DND-41 (cell line): ENCODE results near the gene NOL4L.

Source experiments
- ATAC-seq: fragments of 200-7000 bp; cut with Tn5 transposase; 3 replicates; pipeline ENCODE4 v1.9.1; 2021; ENCODE audit warnings: low read depth; ENCODE audit not compliant: insufficient read depth
- DNase-seq: peaks from one replicate; pipeline ENCODE4 v3.0.0-alpha.2; 2020
- H2AFZ ChIP-seq: 2 replicates; pipeline ENCODE4 v1.6.0; 2012; ENCODE audit warnings: low read depth, low read length
- H3K27ac ChIP-seq: 2 replicates; pipeline ENCODE4 v1.5.1; 2012; ENCODE audit warnings: low read length, inconsistent platforms
- H3K27me3 ChIP-seq: fragments of 200-600 bp; sonication (generic); 2 replicates; pipeline ENCODE4 v1.6.0; 2012; ENCODE audit warnings: low read length, mild to moderate bottlenecking, inconsistent platforms; ENCODE audit not compliant: insufficient read depth, poor library complexity
- H3K36me3 ChIP-seq: 2 replicates; pipeline ENCODE4 v1.5.1; 2012; ENCODE audit warnings: low read length, inconsistent platforms; ENCODE audit not compliant: insufficient read depth
- H3K4me1 ChIP-seq: 2 replicates; pipeline ENCODE4 v1.5.1; 2012; ENCODE audit warnings: mild to moderate bottlenecking, low read length; ENCODE audit not compliant: insufficient read depth
- H3K4me2 ChIP-seq: 2 replicates; pipeline ENCODE4 v1.6.0; 2012; ENCODE audit warnings: mild to moderate bottlenecking, moderate library complexity, low read length, inconsistent platforms; ENCODE audit not compliant: insufficient read depth
- H3K4me3 ChIP-seq, 2 experiments: fragments of 200-600 bp in 1 of 2; shearing (Covaris generic) in 1 of 2; 2 replicates each; pipeline ENCODE4 v1.5.1; 2012 to 2016; ENCODE audit warnings: inconsistent platforms in 2 of 2, low read length in 2 of 2, mild to moderate bottlenecking in 2 of 2, low read depth in 1 of 2, moderate library complexity in 1 of 2
- H3K79me2 ChIP-seq: 2 replicates; pipeline ENCODE4 v1.6.0; 2012; ENCODE audit warnings: low read length, inconsistent platforms; ENCODE audit not compliant: insufficient read depth
- H3K9ac ChIP-seq: 2 replicates; pipeline ENCODE4 v1.6.0; 2012; ENCODE audit warnings: low read depth, mild to moderate bottlenecking, inconsistent platforms, low read length, moderate library complexity
- H3K9me3 ChIP-seq: 2 replicates; pipeline ENCODE4 v1.5.1; 2012; ENCODE audit warnings: low read length, moderate library complexity, mild to moderate bottlenecking, inconsistent platforms; ENCODE audit not compliant: insufficient read depth, severe bottlenecking
- H4K20me1 ChIP-seq: 2 replicates; pipeline ENCODE4 v1.6.0; 2012; ENCODE audit warnings: low read length; ENCODE audit not compliant: insufficient read depth
- EZH2 ChIP-seq: IDR thresholded peaks from 3 replicates; pipeline ENCODE4 v1.6.1; 2012; ENCODE audit warnings: borderline replicate concordance, low read depth, mild to moderate bottlenecking, moderate library complexity, low read length, inconsistent platforms; ENCODE audit not compliant: severe bottlenecking
- TF ChIP-seq, protein P1 (sequence below): IDR thresholded peaks from 2 replicates; pipeline ENCODE4 v1.5.1; 2012; ENCODE audit warnings: borderline replicate concordance, low read length, moderate library complexity, mild to moderate bottlenecking; ENCODE audit not compliant: poor library complexity, severe bottlenecking; ENCODE audit errors: extremely low read depth

The NOL4L gene

DNA sequence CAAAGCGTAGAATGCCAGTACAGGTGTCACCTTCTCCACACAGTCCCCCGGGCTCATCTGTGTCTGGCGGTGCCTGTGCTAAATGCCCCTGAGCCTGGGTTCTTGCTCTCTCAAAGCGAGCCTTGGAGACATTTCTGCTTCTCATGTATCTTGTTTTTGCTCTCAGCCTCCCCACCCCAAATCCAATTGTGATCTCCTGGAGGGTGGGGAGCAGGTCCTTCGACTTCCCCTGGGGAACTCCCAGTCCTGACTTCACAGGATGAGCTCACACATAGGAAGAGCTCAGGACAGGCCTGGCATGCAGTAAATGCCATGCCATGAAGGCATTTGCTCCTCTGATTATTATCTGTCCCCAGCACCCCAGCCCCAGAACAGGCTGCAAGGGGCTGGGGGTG, 58.1 kb downstream of the NOL4L start:
- Histone ChIP-seq H4K20me1 (peaks cover 4% of the 10 kb centered on the region; the same call in 1 of the 2 replicates), H3K9ac (no peak overlapping the region), H3K27ac (peak overlapping the region; percentile 32), H2AFZ (no peak overlapping the region), H3K79me2 (peaks cover 25% of the 10 kb centered on the region), H3K4me1 (peaks cover 28% of the 10 kb centered on the region), H3K9me3 (no peaks in the 10 kb centered on the region), H3K4me2 (no peak overlapping the region), H3K4me3 (no peak overlapping the region), H3K27me3 (no peaks in the 10 kb centered on the region), H3K36me3 (peaks cover 42% of the 10 kb centered on the region)
- TF ChIP-seq EZH2: no peak
- TF ChIP-seq, protein P1, sequence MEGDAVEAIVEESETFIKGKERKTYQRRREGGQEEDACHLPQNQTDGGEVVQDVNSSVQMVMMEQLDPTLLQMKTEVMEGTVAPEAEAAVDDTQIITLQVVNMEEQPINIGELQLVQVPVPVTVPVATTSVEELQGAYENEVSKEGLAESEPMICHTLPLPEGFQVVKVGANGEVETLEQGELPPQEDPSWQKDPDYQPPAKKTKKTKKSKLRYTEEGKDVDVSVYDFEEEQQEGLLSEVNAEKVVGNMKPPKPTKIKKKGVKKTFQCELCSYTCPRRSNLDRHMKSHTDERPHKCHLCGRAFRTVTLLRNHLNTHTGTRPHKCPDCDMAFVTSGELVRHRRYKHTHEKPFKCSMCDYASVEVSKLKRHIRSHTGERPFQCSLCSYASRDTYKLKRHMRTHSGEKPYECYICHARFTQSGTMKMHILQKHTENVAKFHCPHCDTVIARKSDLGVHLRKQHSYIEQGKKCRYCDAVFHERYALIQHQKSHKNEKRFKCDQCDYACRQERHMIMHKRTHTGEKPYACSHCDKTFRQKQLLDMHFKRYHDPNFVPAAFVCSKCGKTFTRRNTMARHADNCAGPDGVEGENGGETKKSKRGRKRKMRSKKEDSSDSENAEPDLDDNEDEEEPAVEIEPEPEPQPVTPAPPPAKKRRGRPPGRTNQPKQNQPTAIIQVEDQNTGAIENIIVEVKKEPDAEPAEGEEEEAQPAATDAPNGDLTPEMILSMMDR: no peak
- DNase-seq: no peak
- ATAC-seq: no peak

DNA sequence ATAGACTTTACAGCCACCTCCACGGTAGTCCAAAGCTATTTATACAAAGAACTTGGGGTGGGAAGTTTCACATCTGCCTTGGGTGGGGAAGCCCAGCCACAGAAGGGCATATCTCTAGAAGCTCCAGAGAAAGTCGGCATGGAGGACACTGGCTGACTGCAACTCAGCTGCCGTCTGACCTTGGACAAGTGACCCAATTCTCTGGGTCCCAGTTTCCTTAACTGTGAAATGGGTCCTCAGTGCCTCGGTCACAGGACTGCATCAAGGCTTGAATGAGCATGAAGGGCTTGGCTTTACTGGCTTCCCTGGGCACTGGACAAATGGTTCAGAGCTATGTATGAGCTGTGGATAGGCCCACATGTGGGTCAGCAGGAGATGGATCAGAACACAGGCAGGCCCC, 58.6 kb downstream of the NOL4L start:
- H3K27ac ChIP-seq: peak overlapping the region; percentile 32; the same call in 1 of the 2 replicates
- H3K4me3 ChIP-seq: no peak overlapping the region
- DNase-seq: no peak
- no peak overlapping the region for H2AFZ ChIP-seq
- H3K4me2 ChIP-seq: no peak overlapping the region
- no peaks in the 10 kb centered on the region for H3K9me3 ChIP-seq
- H3K36me3 ChIP-seq: peaks cover 47% of the 10 kb centered on the region
- no peak overlapping the region for H3K9ac ChIP-seq
- peaks cover 20% of the 10 kb centered on the region for H3K79me2 ChIP-seq
- no peaks in the 10 kb centered on the region for H3K27me3 ChIP-seq
- TF ChIP-seq EZH2: no peak
- TF ChIP-seq, protein P1: no peak
- ATAC-seq: no peak
- H3K4me1 ChIP-seq: peaks cover 28% of the 10 kb centered on the region
- peaks cover 4% of the 10 kb centered on the region; the same call in 1 of the 2 replicates for H4K20me1 ChIP-seq

DNA sequence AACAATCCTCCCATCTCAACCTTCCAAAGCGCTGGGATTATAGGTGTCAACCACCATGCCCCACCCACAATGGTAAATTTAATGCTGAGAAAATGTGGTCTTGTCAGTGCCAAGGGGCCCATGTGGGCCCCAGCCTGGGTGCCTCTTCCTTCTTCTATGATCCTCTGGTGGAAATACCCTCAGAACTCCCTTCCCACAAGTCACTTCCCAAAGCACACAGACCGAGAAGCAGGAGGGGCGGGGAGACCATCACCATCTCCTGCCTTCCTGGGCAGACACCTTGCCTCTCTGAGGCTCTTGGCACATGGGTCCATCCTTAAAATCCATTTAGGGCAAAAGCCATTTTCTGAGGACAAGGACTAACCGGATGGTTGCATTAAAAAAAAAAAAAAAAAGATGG, 59.0 kb downstream of the NOL4L start:
- H3K79me2 ChIP-seq: peaks cover 19% of the 10 kb centered on the region
- no peak overlapping the region; the same call in 1 of the 2 replicates for H3K27ac ChIP-seq
- peaks cover 4% of the 10 kb centered on the region; the same call in 1 of the 2 replicates for H4K20me1 ChIP-seq
- no peaks in the 10 kb centered on the region for H3K27me3 ChIP-seq
- no peak overlapping the region for H3K4me2 ChIP-seq
- TF ChIP-seq EZH2: no peak
- TF ChIP-seq, protein P1: no peak
- H3K9me3 ChIP-seq: no peaks in the 10 kb centered on the region
- DNase-seq (no peak), ATAC-seq (no peak)
- H3K4me3 ChIP-seq: no peak overlapping the region
- H2AFZ ChIP-seq: no peak overlapping the region
- H3K36me3 ChIP-seq: peaks cover 51% of the 10 kb centered on the region
- H3K9ac ChIP-seq: no peak overlapping the region
- peaks cover 28% of the 10 kb centered on the region for H3K4me1 ChIP-seq
